H1 (cell line): ENCODE data around the gene NUP188. TPM values are rescaled to one million over a fixed set of nuclear protein-coding genes. Genes with fewer than 3 reads are reported as not detected.

ENCODE experiments used
- KDM5A ChIP-seq: fragments of 200-600 bp; IDR thresholded peaks from 2 replicates; pipeline ENCODE4 v1.7.1; 2012; ENCODE audit warnings: mild to moderate bottlenecking, low read length, inconsistent platforms, mixed read lengths
- polyA plus RNA-seq, 7 experiments: library from polyadenylated mRNA; depleted of rRNA in 3 of 7; stranded (reverse) in 5 of 7; unstranded in 2 of 7; fragments of >200 nt in 5 of 7; fragments of 200-250 nt in 2 of 7; gene quantifications; 1 replicate in 5 of 7; 2 replicates in 1 of 7; 4 replicates in 1 of 7; pipeline versions ENCODE4 v1.2.1 to v1.2.3, GENCODE V29; 2011 to 2013; ENCODE audit warnings: missing spikeins in 2 of 7, mixed read lengths in 2 of 7
- total RNA-seq: library from RNA; stranded (reverse); fragmentation: NEBNext Ultra II Directional; extraction: Animal tissue kit (Norgen Biotek cat#: 25700); gene quantifications from 2 replicates; pipeline ENCODE4 v1.2.1, GENCODE V29; 2021

Gene NUP188
- total and polyA plus RNA-seq, 2 of the 8 experiments (the other 6 are each of a cell fraction or from before 2014, with no cell fraction given) = 90.1 to 111 TPM

- no peak; the same call in 1 of the 2 replicates for TF ChIP-seq KDM5A
Measured at GRCh38 chr9:129036241-129036922, 88.9 kb downstream of the NUP188 start, which contains the start of gene MIGA2 (continued).
